NCI-H146 (cell line): ENCODE measurements around the gene BRME1.

Source experiments
- DNase-seq: peaks from one replicate; lab custom pipeline; 2025; lab: John Stamatoyannopoulos, UW

Gene BRME1

GRCh38 chr19:13844130-13844631 lies 61.7 kb downstream of the BRME1 start:
- DNase-seq = no peak

DNA sequence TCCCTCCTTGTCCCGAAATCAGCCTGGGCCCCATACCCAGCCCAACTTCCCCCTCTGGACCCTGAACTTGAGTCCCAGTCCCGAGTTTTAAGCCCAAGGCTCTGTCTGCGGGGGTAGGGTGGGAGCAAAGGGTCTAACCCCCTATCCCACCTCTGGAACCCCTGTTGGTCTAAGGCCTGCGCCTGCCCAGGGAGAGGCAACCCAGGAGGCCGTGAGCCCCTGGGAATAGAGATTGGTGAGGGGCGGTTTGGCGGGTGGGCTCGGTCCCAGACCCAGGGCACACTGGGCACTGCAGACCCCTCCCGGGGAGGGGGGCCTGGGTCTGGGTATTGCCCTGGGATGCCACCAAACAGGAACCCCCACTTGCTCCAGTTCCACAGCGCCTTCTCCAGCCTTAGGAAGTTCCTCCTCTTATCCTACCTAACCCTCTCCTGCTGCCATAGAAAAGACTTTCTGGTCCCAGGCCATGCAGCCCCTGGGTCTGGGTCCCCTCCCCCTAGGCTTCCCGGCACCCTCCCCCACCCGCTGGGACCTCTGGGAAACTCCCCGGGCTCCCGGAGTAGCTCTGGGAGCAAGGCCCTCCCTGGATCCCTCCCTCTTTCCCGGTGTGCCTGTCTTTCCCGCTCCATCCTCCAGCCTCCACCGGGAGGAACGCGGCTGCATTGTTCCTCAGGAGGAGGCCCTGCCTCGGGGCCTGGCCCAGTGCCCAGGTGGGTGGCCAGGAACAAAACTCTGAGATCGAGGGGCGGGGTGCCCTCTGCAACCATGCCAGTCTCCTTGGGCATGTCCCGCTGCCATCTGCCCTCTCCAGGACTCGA lies 62.6 kb downstream of the BRME1 start:
- DNase-seq = peak; percentile 57

DNA sequence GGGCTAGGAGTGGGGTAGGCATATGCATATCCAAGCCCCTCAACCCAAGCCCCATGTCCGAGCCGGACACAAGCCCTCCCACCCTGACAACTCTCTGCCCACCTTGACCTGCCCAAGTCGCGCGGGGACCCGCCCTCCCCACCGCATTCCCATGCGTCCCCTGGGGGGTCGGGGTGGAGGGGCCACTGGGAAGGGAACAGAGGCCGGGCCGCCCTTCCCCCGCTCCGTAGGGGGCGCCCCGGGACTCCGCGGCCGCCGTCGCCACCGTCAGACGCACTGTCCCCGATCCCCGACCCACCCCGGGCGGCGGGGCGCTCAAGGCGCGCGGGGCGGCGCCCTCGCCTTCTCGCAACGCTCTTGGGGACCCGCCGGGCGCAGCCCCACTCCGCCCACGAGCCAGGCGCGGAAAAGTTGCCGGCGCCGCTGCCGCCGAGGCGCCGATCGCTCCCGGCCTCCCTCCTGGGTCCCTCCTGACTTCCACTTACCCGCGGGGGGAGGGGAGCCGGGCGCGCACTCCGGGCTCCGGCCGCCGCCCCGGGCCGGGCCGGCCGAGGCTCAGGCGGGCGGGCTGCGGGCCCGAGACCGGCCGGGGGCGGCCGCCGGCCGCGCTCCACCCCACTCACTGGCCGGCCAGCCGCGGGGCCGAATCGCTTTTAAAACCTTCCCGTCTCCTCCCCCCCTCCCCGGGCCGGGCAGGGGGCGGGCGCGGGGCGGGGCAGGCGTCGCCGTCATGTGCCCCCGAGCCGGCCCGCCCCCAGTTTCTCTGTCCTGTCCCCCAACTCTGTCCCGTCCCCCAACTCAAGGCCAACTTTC lies 63.4 kb downstream of the BRME1 start:
- peak; percentile 62 for DNase-seq

GRCh38 chr19:13841962-13842290 lies 64.0 kb downstream of the BRME1 start:
- no peak for DNase-seq

DNA sequence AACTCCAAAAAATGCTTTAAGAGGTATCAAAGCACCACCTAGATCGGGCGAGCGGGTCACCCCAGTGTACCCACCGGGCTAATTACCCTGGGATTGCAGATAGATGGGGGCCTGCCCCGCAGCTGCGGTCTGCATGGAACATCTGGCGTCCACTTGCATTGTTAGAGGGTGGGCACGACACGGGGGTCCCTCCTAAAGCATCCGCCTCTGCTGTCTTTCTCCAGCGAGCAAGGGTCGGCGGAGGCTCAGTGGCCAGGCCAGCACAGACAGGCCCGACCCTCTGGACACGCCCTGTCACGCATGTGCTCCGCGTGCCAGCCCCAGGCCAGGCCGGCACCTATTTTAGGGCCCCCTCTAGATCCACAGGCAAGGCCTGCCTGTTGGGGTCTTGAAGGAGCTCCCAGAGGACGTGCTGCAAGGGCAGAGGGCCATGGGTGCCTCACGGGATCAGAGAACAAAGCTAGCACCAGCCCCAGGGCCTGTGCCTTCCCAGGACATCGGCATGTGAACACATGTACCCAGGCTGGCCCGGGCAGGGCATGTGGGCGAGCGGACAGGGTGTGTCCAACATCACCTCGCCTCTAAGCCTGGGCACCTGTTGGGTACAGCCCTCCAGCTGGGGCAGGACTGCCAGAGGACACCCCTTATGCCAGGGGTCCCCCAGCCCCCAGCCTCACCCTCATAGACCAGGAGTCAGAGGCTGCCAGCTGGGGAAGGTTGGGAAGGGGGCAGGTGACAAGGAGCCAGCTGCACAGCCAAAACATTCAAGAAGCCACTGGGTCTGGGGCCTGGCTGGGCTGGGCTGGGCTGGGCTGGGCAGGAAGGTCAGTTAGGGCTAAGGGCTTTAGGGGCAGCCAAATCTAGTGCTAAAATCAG lies 64.6 kb downstream of the BRME1 start:
- no peak for DNase-seq

DNA sequence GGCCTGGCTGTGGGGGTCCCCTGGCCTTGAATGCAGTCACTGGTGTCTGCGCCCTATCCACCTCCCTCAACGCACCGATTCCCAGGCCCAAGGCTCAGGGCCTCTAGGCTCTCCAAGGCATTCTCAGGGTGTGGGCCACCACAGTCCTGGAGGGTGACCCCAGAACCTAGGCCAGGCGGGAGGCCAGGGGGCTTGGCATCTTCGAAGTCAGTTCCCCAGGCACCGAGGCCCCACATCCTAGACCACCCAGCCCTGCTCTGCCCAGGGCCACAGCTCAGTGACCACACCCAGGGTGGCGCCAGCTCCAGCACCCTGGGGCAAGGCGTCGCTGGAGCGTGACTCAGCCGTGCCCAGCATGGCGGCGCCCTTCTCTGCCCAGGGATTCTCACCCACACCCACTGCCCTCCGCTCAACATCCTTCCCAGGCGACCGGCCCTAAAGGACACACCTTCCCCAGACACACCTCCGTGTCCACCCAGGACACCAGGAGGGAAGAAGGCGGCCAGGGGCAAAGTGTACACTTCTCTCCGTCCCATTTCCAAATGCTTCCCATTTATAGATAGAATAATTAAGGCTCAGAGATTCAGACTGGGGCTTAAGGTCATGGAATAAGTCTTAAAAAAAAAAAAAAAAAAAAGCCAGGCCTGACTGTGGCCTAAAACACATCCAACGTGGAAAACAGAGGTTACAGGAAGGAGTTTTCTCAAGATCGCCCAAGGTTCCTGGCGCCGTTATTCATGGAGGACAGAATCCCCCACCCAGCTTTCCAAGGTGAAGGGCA lies 65.4 kb downstream of the BRME1 start:
- DNase-seq = no peak

DNA sequence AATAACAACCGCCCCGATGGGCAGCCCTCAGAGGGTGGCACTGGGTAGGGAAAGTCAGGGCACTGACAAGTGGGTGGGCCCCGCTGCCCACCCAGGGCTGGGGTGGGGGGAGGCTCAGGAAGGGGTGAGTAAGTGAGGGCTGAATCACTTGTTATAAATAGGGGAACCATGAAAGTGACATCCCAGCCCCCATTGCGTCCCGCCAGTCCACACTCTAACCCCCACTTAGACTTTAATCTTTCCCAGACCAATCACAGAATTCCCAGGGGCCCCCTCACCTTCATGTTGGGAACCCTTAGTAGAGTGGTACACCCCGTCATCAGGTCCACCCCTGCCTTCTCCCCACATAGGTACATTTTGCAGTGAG lies 66.0 kb downstream of the BRME1 start:
- no peak for DNase-seq

DNA sequence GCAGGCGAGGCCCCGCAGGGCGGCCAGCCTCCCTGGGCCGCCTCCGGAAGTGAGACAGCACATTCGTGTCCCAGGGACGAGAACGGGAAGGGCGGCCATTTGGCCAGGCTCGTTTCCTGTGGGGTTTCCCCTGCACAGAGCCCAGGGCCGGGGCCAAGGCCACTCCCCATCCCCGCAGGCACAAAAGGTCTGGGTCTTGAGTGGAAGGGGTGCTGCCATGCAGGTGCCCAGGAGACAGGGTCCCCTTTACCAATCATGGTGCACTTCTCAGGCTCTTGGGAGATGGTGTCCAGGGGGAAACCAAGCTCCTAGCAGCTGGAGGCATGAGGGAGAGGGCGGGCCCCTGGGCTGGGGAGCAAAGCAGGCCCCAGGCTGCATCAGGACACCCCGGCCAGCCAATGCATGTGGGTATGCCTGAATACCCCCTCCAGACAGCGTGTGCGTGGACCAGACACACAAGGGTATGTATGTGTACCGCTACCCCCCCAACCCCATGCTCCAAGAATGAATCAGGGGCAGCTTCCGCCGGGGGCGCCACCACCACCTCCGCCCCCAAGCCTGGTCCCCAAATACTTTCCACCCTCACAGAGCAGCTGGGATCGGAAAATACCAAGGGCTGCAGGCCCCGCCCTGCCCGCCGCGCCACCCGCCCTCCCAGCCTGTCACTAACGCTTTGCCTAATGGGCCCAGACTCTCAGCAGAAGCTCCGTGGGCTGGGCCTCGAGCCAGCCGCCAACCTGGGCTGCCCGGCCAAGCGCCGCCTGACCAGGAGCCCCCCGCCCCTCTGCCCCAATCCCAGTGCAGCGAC lies 66.6 kb downstream of the BRME1 start:
- no peak for DNase-seq

GRCh38 chr19:13838435-13839129 lies 67.3 kb downstream of the BRME1 start:
- no peak for DNase-seq

- no peak for DNase-seq
Observed at GRCh38 chr19:13835791-13836723, 69.9 kb downstream of the BRME1 start.

DNA sequence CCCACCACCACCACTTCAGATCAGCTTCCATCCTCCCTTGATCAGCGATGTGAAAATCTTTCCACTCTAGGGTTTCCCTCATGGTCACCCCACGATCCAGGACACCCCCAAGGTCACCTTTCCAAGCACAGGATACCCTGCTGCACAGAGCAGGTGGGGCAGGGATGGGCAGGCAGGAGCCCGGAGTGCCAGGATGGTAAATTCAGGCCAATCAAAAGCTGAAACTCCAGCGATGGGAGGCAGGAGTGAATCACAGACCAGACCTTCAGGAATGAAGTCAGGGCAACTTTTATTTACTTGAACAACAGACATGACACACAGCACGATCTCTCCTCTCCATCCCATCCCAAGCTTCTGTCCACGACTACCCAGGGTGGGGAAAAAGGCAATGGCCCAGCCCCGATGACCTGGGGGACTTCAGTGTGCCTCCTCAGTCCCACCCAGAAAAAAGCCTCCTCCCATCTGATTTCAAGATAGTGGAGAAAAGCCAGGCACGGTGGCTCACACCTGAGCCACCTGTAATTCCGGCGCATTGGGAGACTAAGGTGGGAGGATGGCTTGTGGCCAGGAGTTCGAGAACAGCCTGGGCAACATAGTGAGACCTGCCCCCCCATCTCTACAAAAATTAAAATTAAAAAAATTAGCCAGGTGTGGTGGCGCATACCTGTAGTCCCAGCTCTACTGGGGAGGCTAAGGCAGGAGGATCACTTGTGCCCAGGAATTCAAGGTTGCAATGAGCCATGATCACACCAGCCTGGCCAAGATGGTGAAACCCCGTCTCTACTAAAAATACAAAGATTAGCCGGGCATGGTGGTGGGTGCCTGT lies 71.5 kb downstream of the BRME1 start:
- no peak for DNase-seq

DNA sequence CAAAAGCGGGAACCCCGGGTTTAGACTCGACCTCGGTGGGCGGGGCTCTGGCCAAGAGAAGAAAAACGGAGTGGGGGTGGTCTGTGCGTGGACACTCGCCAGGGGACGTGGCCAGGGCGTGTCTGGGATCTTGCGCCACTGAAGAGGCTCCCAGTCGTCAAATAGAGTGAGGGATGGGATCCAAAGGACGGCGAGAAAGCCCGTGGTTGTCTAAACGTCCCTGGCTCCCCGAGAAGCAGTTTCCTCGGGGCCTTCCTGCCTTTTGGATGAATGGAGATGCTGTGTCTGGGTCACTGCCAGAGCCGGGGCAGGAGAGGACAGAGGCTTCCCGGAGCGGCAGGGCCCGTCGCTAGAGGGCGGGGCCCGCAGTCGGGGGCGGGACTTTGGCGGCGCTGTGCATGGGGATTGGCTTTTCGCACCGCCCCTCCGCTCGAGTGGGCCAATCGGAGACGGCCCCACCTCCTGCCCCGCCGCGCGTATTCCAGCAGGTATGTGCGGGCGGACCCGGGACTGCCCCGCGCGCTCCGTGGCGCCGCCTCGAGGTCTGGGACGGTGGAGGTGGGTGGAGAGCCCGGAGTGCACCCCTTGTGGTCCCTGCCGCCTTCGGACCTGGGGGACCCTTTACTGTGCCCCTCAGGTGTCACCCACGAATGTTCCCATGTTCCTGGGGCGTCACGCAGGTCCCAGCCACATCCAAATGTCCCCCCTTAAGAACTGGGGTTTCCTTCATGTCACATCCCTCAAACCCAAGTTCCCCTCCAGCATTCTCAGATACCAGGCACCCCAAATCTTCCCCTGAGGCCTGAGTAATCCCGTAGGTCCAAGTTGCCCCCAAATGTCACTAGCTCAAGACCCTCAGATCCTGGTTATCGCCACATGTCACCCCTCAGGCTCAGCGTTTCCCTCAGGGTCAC lies 72.3 kb downstream of the BRME1 start:
- DNase-seq = peak; percentile 92
